ENCODE data around the gene PIP5K1C.

DNA sequence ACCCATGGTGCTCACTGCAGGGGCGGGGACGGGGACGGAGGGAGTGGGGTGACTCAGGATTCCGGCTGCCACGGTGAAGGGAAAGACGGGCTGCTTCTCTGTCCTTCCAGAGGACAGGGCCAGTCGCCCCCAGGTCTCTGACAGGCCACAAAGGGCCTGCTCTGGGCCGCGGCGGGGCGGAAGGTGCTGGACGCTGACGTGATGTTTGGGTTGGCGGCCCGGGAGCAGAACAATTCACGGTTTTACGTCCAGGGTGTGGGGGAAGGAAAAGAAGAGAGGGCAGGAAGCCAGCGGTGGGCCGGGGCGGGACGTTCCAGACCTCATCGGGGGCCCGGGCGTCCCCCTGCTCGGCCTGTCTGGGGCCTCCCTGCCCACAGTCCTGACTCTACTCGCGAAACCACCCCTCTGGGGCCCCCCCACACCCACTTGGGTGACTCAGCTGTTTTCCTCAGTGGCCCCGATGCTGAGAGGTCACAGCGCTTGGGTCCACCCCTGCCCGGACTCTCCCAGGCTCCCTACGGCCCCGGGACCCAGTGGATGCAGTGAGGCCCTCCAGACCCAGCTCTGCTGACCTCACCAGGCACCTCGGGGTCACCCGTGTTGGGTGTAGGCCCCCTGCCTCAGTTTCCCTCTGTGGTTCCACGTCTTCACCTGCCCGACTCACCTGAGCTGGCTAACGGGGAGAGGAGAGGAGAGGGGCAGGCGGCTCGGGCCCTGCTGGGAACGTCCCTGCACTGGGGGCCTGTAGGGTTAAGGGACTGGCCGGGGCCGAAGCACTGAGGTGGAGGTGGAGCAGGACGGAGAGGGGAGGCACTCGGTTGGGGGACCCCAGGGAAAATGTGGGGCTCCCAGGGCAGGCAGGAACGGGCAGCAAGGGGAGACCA is 29.2 kb downstream of the PIP5K1C start:
- TF ChIP-seq, protein P1, sequence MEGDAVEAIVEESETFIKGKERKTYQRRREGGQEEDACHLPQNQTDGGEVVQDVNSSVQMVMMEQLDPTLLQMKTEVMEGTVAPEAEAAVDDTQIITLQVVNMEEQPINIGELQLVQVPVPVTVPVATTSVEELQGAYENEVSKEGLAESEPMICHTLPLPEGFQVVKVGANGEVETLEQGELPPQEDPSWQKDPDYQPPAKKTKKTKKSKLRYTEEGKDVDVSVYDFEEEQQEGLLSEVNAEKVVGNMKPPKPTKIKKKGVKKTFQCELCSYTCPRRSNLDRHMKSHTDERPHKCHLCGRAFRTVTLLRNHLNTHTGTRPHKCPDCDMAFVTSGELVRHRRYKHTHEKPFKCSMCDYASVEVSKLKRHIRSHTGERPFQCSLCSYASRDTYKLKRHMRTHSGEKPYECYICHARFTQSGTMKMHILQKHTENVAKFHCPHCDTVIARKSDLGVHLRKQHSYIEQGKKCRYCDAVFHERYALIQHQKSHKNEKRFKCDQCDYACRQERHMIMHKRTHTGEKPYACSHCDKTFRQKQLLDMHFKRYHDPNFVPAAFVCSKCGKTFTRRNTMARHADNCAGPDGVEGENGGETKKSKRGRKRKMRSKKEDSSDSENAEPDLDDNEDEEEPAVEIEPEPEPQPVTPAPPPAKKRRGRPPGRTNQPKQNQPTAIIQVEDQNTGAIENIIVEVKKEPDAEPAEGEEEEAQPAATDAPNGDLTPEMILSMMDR (IDR thresholded peaks at IDR 0.05): no peak
- TF ChIP-seq POLR2A (IDR thresholded peaks at IDR 0.05): no peak
- peak in 2 of 3 donors; percentile 23 to 54 for TF ChIP-seq POLR2AphosphoS5 (IDR thresholded peaks at IDR 0.05)
